CD4-positive, alpha-beta T cell treated with Interleukin-12 subunit alpha and Interleukin-12 subunit beta, for 1 hour (primary cell): ENCODE measurements around the gene TMEM9B.

Experiments
- DNase-seq: peaks from one replicate; pipeline ENCODE4 v3.0.0-alpha.2; 2020

The TMEM9B gene

GRCh38 chr11:8927233-8927632 lies 37.0 kb downstream of the TMEM9B start:
- DNase-seq, result no peak

- DNase-seq, result no peak
Observed at GRCh38 chr11:8926236-8926635, 38.0 kb downstream of the TMEM9B start.

GRCh38 chr11:8925711-8926110 lies 38.5 kb downstream of the TMEM9B start:
- no peak for DNase-seq

GRCh38 chr11:8922691-8923090 lies 41.6 kb downstream of the TMEM9B start:
- no peak for DNase-seq

- no peak for DNase-seq
Observed at GRCh38 chr11:8917157-8917825, 47.0 kb downstream of the TMEM9B start.

GRCh38 chr11:8914661-8915018 lies 49.6 kb downstream of the TMEM9B start:
- no peak for DNase-seq

- DNase-seq, result peak; percentile 55
Observed at GRCh38 chr11:8913961-8914660, 50.1 kb downstream of the TMEM9B start.

GRCh38 chr11:8911029-8911823 lies 53.0 kb downstream of the TMEM9B start, which contains the start of gene AKIP1:
TSS of gene AKIP1 (plus strand) at chr11:8911189. CDS start at chr11:8911450, 261 bp downstream.
- DNase-seq, result peak; percentile 85

- DNase-seq, result no peak
Observed at GRCh38 chr11:8910649-8911026, 53.6 kb downstream of the TMEM9B start.

GRCh38 chr11:8908099-8908498 lies 56.1 kb downstream of the TMEM9B start:
- no peak for DNase-seq

- DNase-seq, result no peak
Observed at GRCh38 chr11:8907116-8907515, 57.1 kb downstream of the TMEM9B start.

- no peak for DNase-seq
Observed at GRCh38 chr11:8905528-8906165, 58.6 kb downstream of the TMEM9B start.

- no peak for DNase-seq
Observed at GRCh38 chr11:8899119-8899753, 65.0 kb downstream of the TMEM9B start.
